DOHH2 (cell line): ENCODE results near the gene LRRC37A2.
"Not testable (repeated sequence)": the region's sequence is repeated elsewhere in the genome, so short reads cannot be mapped to it uniquely, and the experiment has no call there.

Experiments
- CTCF ChIP-seq: fragments of 200-600 bp; sonication (generic); IDR thresholded peaks from one replicate; pipeline ENCODE4 v1.5.1; 2014; ENCODE audit warnings: antibody characterized with exemption, mild to moderate bottlenecking, low read depth, low read length; ENCODE audit not compliant: poor library complexity, severe bottlenecking
- EZH2phosphoT487 ChIP-seq: fragments of 200-600 bp; sonication (generic); IDR thresholded peaks from 2 replicates; pipeline ENCODE4 v1.6.1; 2017; ENCODE audit warnings: borderline replicate concordance, mild to moderate bottlenecking, antibody characterized with exemption, low read length, moderate library complexity, mixed read lengths

GRCh38 chr17:46560048-46560447 is 47.8 kb downstream of the LRRC37A2 start:
- TF ChIP-seq CTCF, EZH2phosphoT487: not testable (repeated sequence)
